Dedifferentiated amniotic fluid mesenchymal stem cell (primary cell): ENCODE results near the gene NTRK3.

Experiments used
- DNase-seq: peaks from one replicate; pipeline ENCODE4 v3.0.0-alpha.2; 2016; ENCODE audit errors: extremely low spot score

The NTRK3 gene

DNA sequence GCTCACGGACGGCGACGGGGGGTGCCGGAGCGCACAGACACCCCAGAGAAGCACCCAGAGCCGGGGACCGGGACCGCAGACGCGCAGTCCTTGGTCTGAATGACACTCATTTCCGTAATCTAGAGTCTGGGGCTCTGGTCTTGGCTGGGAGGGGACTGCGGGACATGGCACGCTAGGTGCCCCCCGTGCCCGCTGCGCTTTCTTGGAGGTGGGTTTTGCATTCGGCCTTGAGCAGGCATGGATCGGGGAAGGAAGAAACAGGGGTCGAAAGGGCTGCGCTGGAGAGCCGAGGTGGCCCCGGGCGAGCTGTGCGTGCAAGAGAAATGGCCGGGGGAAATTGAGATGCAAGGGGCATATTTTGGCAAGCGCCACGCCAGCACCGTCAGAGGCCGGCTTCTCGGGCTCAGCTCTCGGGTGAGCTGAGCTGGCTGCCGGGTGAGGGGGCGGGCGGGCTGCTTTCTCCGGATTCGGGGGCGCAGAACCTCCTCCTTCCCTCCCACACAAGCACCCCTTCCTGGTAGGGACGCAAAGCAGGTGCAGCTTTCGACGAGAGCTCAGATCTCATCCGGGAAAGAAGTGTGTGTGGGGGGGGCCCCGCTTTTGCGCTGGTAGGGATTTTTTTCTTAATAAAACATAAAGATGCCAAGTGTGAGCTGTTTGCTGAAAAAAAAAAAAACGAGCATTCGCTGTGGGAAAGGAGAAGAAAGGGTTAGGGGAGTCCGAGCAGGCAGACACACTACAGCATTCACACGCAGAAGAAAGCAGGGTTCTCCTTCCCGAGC is 963 bp upstream of the NTRK3 start:
- DNase-seq = no peak

DNA sequence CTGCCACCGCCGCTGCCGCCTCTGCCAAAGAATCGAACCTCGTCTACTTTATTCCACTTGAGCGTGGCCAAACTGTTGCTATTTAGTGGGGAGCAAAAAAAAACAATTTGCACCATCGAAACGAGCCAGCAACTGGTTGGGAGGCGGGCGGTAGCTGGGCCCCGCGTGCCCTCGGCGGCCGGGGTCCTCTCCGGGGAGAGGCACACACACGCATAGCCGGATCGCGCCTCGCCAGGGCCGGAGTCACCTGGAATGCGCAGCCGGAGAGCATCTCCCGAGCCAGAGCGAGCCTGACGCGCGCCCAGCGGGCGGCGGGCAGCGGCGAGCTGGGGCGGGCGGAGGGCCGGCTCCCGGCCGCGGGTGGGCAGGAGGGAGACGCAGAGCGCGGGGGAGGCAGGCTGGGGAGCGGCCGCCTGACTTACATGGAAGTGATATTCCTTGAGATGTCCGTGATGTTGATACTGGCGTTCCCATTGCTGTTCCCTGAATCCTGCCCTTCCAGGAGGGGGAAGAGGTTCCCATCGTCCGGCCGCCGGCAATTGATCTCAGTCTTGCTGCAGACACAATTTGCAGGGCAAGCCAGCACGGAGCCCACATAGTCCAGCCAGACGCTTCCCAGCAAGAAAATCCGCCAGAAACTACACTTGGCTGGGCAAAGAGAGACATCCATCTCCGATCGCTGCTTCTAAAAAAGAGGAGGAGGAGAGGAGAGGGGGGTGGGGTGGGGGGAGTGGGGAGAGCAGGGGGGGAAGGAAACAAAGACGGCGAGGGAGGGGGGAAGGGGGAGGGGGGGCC is 858 bp downstream of the NTRK3 start:
- no peak for DNase-seq

DNA sequence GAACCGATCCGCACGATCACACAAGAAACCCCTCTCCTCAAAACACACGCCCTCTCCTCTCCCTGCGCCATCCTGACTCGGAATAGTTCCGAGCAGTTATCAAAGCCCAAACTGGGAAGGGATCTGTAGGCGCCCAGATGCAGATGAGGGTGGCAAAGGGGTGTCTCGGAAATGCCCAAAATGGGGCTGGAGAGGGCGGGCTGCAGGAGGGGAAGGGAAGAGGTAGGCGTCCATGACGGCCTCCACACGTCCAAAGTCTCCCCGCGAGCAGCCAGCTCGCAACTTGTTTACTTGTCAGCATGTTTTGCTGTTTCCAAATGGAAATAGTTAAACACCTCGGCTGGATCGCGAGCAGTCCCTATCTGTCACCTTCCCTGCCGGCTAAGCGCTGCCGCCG is 1.5 kb downstream of the NTRK3 start:
- DNase-seq = no peak

DNA sequence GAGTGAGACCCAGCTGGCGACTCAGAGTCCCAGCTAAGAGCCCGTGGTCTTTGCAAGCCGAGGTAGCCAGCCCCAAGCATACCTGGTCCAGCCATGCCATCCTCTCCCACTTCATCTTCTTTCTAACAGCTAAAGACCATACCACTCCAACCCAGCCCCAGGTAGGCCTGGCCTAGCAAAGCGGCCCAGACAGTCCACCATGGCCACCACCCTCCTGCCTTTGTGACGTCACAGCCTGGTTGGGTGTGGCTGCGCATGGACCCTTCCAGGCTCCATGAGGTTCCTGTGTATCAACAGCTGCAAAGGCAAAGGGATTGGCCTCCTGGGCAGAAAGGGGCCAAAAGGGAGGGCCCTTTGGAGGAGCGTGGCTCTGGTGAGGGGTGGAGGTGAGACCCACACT is 4.1 kb downstream of the NTRK3 start:
- DNase-seq = no peak

DNA sequence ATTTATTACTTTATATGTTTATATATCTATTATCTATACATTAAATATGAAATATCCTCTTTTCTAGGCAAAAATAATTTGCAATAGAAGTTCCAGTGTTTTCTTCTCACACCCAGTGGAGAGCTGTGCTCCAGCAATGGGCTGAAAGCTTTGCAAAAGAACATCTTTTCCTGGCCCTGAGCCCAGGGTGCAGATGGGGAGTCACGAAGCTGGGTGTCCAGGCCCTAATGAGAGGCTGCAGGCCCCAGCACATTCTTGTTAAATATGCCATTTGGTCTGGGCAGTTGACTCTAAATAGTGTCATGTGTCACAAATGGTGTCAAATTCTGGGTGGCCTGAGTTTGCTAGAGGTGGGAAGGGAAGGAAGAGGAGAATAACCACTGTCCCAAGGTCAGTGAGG is 5.7 kb downstream of the NTRK3 start:
- DNase-seq = no peak

DNA sequence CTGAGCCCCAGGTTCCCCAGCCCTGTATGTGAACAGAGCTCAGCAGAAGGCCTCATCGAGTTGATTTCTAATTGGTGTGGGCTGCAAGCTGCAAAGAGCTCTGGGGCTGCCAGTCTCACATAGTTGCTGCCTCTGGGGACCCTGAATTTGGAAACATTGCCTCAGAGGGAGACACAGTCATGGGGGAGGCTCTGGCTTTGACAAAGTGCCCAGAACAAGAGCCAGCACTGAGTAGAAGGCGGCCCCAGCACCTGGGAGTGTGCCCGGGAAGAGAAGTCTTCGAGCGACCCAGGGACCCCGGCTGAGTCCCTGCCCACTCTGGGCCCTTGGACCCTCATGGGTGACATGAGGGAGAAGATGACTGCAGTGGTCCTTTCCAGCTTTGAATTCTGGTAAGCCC is 7.3 kb downstream of the NTRK3 start:
- no peak for DNase-seq

DNA sequence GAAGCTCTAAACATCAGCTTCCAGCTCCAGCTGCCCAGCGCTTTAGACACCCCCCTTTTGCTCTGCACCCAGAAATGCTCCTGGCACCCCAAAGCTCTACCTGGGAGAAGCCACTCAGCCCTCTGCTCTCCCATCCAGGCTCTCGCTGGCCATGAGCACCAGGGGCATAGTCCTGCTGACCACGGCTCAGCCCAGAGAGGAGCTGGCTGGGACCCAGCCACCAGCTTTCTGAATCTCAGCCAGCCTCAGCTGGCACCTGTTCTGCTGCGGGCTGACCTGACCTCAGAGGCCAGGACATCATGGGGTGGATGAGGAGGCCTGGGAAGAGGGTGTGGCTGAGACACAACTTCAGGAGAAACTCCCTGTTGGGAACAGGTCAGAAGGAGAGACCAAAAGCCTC is 8.6 kb downstream of the NTRK3 start:
- no peak for DNase-seq

DNA sequence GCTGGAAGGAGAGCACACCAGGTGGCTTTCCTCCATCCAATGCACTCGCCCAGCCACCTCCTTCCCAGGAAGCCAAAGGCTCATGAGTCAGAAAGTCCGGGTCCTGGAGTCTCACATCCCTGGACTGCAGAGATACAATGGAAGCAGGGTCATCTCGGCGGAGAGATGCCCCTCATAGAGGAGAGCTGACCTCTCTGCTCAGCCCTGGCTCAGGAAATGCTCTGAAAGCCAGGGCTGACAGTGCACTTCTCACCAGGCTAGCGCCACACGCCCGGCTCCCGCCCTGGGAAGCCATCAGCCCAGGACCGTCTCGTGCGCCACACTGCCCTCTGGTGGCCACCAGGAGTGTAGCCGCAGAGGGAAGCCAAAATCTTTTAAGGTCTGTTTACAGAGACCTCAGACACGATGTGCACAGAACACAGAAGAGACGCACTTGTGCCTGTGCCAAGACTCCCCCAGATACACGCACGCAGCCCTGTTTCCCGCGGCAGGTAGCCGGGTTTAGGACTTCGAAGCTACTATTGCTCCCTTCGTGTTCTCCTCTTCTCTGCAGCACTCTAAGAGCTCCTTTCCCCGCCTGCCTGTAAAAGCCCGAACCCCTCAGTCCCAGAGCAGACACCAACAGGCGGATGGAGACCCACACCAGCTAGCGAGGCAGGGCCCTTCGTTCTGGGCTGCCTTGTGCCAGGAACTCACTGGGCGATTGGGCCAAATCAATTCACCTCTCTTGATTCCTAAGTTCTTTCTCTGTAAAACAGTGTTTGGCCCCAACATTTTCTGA is 9.7 kb downstream of the NTRK3 start:
- DNase-seq = peak; percentile 47

DNA sequence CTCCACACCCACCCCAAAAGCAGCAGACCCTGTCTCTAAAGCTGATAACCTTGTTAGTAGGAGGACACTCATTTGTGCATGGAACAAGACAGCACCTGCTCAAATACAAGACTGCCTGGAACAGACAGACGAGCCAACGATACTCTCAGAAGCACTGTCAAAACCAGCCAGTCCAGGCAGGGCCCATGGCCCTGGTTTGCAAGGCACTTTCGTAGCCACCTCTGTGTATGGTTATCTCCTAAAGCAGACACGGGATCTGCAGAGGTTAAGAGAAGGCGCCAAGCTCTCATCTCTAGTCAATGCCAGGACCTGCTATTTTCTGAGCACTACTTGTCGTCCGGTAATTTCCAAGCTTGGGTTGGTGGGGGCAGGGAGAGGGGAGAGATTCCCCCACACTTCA is 10.5 kb downstream of the NTRK3 start:
- no peak for DNase-seq

DNA sequence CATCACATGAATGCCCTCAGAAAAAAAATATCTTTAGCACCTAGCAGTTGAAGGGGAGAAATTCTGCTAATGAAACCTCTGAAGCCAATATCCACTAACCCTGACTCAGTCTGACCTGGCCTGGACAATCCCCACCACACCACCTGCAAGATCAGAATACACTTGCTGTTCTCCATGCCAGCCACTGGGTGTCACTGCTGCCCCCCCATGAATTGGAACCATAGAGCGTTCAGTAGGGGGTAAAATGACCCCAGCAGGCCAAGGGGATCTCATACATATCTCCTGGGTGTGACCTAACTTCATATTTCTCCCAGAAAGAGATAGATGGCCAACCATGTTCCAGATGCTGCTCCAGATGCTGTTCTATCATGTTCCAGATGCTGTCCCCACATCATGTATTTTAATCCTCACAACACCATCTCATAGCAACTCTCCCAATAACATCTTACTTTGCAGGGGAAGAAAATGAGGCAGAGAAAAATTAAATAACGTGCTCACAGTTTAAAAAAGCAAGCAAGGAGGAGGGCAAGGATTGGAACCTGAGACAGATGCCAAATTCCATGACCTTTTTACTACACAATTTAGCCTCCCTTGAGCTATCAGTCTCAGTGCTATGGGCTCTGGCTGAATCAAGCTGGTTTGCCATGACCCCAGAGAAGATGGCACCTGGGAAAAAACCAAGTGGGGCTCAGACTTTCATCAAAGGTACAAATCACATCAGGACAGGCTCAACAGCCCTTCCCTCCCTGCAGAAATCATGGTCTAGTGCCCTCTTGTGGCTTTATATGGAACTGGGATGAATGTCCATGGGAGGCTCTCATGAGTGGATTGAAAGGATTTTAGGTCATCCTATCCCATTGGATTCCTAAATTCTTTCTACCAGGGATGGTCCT is 12.4 kb downstream of the NTRK3 start:
- no peak for DNase-seq

DNA sequence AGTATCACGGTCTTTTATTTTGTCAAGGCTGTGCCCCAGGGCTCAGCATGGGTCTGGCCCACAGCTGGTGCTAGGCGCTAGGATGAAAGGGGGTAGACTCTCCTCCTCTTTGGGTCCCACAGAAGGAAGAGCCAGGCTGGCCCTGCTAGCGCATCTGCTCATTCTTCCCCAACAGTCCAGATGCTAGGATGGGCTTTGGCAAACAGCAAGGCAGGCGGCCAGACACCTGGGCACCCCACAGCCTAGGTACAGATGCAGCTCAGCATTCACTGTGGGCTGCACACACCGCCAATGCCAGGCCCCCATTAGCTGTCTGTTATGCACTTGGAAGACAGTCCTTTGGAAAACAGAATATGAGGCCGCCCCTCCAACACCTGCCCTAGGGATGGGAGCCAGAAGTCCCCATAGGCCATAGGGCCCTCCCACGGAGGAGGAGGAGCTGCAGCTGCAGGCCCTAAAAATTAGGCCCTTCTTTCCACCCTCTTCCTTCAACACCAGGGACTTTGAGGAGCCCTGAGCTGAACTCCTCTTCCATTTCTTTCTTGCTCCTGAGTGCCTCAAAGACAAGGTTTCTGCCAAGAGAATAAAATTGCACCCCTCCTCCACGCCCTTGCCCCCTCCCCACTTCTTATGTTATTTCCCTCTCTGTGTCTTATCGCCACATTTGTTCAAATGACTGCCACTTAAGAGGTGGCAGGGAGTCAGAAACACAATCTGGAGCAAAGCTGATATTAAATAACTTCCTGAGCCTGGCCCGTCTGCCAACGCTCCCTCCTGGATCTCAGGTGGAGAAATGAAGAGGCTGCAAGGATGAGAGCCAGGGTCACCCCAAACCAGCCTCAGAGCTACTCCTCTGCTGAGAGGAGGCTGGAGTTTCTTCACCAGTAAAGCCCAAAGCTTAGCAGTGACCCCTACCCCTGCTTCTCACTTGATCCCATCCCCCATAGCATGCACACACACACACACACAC is 13.7 kb downstream of the NTRK3 start:
- no peak for DNase-seq

DNA sequence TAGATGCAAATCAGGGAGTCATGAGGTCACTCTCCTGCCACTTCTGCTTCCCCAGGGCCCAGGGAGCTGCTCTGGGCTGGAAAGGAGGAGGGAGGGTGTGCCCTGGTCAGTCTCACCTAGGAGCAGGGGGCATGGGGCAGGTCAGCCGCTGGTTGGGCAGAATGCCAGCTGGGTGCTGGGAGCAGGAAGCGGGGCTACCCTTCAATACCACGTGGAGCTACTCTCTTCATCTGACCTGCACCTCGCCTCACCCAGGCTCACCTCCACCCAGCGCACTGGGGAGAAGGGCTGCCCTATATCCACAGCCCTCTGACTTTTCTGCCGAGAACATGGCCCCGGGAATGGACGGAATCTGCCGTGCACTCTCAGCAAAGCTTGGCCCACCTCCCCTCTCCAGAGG is 15.1 kb downstream of the NTRK3 start:
- DNase-seq = no peak

DNA sequence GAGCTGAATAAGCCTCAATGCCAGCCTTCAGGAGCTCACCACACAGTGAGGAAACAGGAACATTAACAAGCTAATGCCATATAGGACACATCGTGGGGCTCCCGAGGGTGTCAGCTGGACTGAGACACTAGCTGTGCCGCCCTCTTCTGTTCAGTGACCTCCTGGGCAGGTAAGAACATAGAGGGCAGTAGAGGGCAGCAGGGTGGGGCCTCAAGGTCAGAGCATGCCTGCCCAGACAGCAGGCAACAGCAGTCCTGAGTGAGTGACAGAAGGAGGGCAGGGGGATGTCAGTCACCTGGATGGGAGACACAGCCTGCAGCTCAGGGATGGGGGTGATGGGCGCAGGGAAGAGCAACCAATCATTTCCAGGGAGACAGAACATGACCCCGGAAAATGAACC is 15.5 kb downstream of the NTRK3 start:
- DNase-seq = no peak

DNA sequence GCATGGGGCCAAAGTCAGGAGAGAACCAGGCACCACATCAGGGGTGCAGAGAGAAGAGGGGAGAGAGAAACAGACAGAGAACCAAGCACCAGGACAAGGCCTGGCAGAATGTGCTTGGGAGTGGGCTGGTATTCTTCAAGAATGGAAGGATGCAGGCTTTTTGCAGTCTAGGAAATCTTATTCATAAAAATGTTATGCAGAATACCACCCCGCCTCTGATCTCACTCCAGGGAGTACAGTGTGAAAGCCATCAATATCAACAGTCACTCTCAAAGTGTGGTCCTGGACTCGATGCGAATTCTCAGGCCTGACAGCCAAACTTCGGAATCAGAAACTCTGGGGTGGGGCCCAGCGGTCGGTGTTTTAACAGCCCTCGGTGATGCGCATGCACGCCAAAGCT is 16.9 kb downstream of the NTRK3 start:
- DNase-seq = no peak

DNA sequence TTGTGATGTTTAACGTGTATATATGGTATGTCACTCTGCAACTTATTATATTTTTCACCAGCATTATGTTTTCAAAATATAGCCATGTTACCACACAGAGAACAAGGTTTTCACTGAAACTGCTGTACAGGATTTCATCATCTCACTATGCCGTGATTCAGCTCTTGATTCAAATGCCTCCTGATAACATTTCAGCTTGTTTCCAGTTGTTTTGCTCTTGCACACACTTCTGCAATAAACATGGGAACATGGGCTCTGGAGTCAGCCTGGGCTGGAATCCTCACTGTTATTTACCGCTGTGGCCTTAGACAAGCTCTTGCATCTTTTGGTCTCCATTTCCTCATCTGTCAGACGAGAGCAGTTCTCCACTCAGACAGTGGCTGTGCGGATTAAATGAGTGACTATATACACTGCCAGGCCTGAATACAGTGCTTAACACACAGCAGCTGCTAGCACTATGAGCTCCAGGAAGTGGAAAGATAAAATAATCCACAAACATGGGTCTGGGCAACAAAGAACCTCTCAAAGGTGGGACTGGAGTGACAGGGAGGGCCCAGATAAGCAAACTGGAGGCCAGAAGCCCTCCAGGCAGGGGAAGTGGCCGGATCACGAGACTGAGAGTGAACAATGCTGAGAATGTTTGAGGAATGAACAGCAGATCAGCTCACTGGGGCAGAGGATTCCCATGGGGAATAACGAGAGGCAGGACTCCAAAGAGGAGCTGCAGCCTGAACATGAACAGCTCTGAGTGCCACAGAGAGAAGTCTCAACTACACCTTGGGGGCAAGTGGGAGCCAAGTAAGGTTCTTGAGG is 17.7 kb downstream of the NTRK3 start:
- DNase-seq = peak; percentile 43

DNA sequence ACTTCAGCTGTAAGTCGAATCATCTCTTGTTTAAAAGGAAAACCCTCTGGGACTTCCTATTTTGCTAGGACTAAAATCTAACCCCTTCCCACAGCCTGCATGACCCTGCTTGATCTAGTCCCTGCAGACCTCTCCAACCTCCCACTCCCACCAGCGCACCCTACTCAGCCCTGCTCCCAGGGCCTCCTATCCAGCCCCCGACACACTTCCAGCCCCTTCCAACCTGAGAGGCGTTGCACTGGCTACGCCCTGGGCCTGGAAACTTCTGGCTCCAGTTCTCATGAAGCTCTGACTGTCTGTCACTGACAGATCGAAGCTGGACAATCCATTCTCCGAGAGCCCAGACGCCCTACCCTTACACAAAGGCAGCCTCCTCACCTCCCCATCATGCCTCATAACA is 21.8 kb downstream of the NTRK3 start:
- DNase-seq = no peak

DNA sequence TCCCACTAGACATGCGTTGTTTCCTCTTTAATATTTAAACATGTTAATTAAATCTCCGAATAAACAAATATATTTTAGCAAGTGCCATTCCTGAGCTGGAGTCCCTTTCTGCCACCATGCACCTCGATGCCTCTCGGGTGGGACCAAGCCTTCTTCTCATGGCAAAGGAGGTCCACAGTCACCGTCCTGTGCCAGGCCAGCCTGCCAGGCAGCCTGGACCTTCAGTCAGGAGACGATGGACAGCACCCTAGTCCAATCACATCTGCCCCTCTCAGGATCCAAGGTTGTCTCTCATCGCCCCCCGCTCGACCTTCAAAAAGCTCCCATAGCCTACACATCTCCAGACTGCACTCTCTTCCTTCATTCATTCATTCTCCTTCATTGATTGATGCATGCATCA is 22.6 kb downstream of the NTRK3 start:
- DNase-seq = no peak

DNA sequence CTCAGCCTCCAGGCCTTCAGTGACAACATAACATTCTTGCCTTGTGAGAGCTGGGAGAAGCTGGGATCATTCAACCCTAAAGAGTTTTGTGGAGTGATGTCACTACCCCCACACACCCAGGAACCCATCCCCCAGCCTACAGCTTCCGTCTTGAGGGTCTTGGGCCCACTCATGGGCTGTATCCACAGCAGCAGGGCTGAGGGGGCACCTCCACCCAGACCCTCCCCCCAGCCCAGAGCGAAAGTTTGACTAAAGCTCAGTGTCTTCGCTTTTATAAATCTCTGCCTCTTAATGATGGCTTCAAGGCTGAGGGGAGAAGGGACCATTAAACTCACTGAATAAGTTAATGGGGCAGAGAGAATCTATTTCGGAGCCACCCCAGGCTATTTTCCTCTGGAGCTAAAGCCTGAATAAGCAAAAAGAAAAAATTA is 23.8 kb downstream of the NTRK3 start:
- no peak for DNase-seq

DNA sequence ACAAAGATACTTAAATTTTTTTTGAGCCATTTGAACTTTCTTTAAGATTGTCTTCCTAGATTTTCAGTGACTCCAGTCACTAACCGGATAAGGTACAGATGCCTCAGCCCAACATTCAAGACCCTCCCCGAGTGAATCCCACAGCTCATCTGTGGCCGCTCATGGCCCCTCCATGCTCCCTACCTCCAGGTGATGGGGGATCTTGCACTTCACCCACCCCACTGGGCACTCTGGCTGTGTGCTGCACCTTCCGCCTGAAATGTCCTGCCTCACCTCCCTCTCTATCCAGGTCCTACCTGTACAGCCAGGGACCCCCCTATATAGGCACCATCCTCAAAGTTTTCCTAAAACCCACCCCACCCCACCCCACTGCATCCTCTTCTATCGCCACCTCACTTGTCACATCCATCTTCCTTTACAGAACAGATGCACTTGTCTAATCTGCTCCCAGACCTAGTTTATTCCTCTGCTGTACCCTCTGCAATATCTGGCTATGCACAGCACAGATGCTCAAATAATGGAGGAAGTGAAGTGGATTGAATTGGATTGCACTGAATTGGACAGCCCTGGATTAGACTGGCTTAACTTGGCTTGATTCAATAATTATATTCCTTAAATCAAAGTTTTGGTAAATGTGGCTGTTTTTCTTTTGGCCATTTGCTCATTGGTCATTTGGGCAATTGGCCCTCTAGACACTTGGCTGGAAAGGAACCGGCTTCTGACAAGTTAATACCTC is 24.5 kb downstream of the NTRK3 start:
- DNase-seq = no peak
